CD4-positive, alpha-beta T cell treated with Interleukin-21 for 1 hour (primary cell): Measurements from ENCODE around the gene S100A3.
"Not testable (repeated sequence)": the region's sequence is repeated elsewhere in the genome, so short reads cannot be mapped to it uniquely, and the experiment has no call there.

Experiments used
- DNase-seq: peaks from one replicate; pipeline ENCODE4 v3.0.0-alpha.2; 2020

S100A3 gene, protein sequence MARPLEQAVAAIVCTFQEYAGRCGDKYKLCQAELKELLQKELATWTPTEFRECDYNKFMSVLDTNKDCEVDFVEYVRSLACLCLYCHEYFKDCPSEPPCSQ

GRCh38 chr1:153548722-153549688 is at the start of gene S100A3:
TSS of gene S100A3 (minus strand) at chr1:153549258. CDS start at chr1:153548485, 773 bp downstream.
- DNase-seq = no peak

DNA sequence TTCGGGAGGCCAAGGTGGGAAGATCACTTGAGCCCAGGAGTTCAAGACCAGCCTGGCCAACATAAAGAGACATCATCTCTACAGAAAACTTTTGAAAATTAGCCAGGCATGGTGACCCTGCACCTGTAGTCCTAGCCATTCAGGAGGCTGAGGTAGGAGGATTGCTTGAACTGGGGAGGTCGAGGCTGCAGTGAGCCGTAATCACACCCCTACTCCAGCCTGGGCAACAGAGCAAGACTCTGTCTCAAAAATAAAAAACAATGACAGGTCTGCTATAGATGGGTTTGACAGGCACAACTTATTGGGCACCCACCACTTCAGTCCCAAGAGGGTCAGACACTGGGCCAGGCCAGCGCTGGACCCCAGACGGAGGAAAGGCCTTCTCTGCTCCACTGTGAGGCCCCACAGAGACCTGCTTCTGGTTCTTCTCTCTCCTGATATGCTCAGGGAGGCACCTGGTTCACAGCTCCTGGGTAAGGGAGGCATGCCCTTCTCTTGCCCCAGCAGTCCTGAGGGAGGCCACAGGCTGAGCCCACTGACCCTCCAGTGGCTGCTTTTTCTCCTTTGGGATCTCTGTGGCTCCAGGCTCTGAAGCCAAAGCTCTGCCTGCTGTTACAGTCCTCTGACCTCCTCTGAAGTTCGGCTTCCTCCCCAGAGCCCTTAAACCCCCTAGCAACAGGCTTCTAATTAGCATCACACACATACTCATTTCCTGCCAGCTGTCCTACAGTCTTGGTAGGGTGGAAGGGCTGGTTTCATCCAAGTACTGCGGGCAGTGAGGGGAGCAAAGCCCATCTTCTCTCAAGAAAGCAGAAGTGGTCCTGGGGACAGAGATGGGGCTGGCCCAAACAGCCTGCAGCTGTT is 49.5 kb upstream of the S100A3 start:
- DNase-seq = peak; percentile 27

DNA sequence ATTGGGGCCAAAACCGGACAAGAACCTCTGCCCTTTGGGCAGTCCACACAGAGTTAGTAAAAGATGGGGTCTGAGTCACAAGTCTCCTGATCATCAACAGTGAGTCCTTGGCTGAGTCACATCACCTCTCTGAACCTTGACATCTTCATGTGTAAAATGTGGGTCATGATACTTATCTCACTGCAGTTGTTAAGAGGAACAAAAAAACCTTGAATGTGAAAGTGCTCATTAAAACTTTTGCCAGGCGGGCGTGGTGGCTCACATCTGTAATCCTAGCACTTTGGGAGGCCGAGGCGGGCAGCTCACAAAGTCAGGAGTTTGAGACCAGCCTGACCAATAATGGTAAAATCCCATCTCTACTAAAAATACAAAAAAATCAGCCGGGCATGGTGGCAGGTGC is 48.1 kb upstream of the S100A3 start:
- DNase-seq = peak; percentile 4

- no peak for DNase-seq
Measured at GRCh38 chr1:153592748-153593147, 43.7 kb upstream of the S100A3 start.

GRCh38 chr1:153588482-153588881 is 39.4 kb upstream of the S100A3 start:
- DNase-seq = no peak

DNA sequence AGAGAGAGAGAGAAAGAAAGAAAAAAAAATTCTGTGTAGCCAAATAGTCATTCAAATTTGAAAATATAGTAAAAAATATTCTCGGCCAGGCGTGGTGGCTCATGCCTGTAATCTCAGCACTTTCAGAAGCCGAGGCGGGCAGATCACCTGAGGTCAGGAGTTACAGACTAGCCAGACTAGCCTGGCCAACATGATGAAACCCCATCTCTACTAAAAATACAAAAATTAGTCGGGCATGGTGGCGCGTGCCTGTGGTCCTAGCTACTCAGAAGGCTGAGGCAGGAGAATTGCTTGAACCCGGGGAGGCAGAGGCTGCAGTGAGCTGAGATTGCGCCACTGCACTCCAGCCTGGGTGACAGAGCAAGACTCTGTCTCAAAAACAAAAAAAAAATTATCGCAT is 39.0 kb upstream of the S100A3 start:
- DNase-seq = not testable (repeated sequence)

GRCh38 chr1:153587314-153587713 is 38.3 kb upstream of the S100A3 start:
- no peak for DNase-seq

- no peak for DNase-seq
Measured at GRCh38 chr1:153586347-153586746, 37.3 kb upstream of the S100A3 start.

DNA sequence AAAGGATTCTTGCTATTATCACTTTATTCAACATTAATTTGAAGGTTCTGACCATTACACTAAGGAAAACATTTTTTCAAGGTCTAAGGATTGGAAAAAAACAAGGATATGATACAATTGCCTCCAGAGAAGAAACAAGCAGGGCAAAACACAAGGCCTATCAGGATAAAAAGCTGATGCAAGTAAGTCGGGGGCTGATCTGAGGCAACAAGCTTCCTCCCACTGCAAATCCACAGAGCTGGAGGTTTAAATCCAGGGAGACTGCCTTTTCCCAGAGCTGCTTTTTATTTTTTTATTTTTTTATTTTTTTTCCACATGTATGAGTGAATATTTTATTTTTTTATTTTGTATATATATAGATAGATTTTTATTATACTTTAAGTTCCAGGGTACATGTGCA is 35.9 kb upstream of the S100A3 start:
- no peak for DNase-seq

DNA sequence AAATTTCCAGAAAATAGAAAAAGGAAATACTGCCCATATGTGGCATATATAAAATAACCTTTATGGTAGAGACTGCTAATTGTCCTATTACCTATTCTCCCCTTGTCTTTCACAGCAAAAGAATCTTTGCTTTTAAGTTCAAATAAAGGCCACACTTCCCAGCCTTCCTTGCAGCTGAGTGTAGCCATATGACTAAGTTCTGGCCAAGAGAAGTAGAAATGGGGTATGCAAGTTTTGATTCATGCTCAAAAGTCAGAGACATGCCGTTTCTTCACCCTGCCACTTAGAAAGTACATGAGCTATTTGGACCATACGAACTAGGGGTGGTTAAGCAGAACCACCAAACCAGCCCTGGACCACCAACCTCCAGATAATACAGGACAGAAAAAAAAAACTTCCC is 34.9 kb upstream of the S100A3 start:
- no peak for DNase-seq

DNA sequence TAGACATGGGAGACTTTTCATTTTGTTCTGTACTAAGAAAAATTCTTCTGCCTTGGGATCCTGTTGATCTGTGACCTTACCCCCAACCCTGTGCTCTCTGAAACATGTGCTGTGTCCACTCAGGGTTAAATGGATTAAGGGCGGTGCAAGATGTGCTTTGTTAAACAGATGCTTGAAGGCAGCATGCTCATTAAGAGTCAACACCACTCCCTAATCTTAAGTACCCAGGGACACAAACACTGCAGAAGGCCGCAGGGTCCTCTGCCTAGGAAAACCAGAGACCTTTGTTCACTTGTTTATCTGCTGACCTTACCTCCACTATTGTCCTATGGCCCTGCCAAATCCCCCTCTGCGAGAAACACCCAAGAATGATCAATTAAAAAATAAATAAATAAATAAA is 34.5 kb upstream of the S100A3 start:
- DNase-seq = not testable (repeated sequence)

GRCh38 chr1:153582836-153583235 is 33.8 kb upstream of the S100A3 start:
- not testable (repeated sequence) for DNase-seq

GRCh38 chr1:153578936-153579335 is 29.9 kb upstream of the S100A3 start:
- DNase-seq = no peak

- no peak for DNase-seq
Measured at GRCh38 chr1:153578490-153578889, 29.4 kb upstream of the S100A3 start.

DNA sequence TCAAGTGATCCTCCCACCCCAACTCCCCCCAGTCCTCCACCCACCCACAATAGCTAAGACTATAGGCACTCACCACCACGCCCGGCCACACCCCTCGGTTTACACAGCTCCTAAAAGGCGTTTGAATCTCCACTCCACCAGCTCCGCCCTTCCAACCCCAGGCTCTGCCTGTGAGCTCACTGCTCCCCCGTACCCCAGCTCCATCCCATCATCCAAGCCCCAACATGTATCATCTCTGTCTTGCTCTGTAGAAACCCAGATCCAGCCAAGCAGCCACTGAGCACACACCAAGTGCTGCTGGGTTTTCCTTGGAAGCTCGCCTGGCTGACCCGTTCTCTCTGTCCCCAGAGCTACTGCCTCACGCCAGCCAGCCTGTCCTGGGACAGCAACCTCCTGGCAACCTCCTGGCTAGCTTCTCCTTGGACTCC is 28.6 kb upstream of the S100A3 start:
- DNase-seq = no peak

DNA sequence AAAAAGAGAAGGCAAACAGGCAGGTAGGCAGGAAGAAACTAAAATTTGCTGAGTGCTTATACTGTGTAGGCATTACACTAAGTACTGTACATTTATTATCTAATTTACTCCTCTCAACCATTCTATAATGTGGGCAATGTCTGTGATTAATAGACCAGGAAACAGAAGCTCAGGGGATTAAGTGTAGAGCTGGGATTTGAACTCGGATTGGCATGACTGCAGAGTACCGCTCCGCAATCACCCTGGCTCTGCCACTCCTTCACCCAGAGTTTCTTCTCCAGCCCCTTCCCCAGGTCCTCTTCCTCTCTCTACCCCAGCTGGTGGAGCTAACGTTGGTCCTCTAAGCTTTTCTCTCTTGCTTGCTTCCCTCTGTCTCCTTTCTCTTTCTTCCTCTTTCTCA is 28.1 kb upstream of the S100A3 start:
- DNase-seq = no peak

GRCh38 chr1:153575497-153575896 is 26.4 kb upstream of the S100A3 start:
- DNase-seq = not testable (repeated sequence)

GRCh38 chr1:153575081-153575491 is 26.0 kb upstream of the S100A3 start:
- DNase-seq = not testable (repeated sequence)

DNA sequence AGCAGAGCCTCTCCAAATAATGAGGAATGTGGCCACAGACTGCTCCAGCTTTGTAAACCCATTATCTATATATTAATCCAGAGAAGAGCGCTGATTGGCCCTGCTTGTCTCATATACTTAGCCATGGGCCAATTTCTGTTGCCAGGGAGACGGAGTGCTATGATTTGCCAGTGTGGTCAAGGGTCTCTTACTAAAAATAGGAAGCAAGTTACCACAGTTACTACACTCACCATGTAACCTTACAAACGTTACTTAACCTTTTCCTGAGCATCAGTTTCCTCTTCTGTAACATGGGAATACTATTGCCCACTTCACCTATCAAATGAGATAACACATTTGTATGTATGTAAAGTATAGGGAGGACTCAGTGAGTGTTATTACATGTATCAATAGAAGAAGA is 24.3 kb upstream of the S100A3 start:
- DNase-seq = no peak

DNA sequence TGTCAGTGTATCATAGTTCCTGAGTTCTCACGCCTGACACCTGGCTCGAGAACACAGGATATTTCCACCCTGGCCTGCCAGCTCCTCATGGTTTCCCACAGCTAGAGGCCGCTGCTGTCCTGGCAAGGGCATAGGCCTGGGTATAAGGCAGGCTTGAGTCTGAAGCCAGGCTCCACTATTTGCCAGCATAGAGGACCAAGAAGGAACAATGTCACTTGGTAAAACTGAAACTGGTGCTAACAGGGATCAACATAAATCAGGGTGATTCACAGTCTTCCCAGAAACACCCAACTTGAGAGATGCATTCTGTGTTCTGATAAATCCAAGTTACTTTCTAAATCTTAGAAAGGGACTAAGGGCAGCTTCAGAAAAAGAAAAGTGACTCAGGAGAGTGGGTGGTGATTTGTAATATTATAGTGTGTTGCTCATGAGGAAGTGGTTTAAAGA is 23.5 kb upstream of the S100A3 start:
- DNase-seq = peak; percentile 59

DNA sequence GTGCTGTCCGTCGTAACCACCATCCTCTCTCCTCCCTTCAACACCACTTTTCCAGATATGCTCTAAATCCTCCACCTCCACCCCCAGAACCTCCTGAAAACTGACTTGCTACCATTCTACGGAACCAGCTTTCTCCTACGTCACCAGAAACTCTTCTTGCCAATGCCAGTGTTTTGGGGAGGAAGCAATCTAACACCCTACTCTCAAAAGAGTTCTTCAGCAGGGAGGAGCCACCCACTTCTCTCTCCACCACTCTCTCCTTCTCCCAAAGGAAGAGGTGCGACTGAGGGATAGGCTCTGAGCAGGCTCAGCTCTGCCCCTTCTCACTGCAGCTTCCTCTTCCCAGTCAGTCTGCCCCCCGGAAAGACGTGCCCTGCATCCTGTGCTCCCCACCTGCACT is 22.6 kb upstream of the S100A3 start:
- DNase-seq = no peak

GRCh38 chr1:153570874-153571273 is 21.8 kb upstream of the S100A3 start:
- DNase-seq = no peak

GRCh38 chr1:153569465-153569864 is 20.4 kb upstream of the S100A3 start:
- DNase-seq = no peak
